A549 (cell line): ENCODE measurements around the gene MAP7D2. TPM values are rescaled to one million over a fixed set of nuclear protein-coding genes. Genes with fewer than 3 reads are reported as not detected.

Source experiments
- ATAC-seq, 2 experiments: fragments of 200-7000 bp in 1 of 2; fragments of >200 bp in 1 of 2; cut with Nextera tagmentation in 1 of 2; cut with Tn5 transposase in 1 of 2; 3 replicates each; pipeline versions ENCODE4 v1.8.0 to v1.9.1; 2018 to 2020; ENCODE audit warnings: mild to moderate bottlenecking in 1 of 2, moderate library complexity in 1 of 2
- CTCF ChIA-PET: fragments of 300-600 bp; sonication (Branson Sonifier 250); formaldehyde crosslinking; extraction: SDS; loops from one replicate; lab custom pipeline; 2021; ENCODE audit warnings: antibody characterized with exemption, inconsistent platforms; lab: Yijun Ruan, JAX
- POLR2A ChIA-PET: fragments of 350-600 bp; formaldehyde crosslinking; extraction: SDS; loops from one replicate; lab custom pipeline; 2021; ENCODE audit warnings: antibody characterized with exemption, inconsistent platforms; lab: Yijun Ruan, JAX
- DNase-seq, 2 experiments: peaks; one replicate each; pipeline versions ENCODE4 v3.0.0 to v3.0.0-alpha.2; 2011 to 2016; ENCODE audit warnings: low read depth in 1 of 2, low spot score in 1 of 2
- FAIRE-seq: peaks from 2 replicates; lab custom pipeline; 2011; peaks lifted over from hg19 to GRCh38; lab: Jason Lieb, UNC
- H3K27ac ChIP-seq, 2 experiments: fragments of >200 bp; sonication (Bioruptor Twin); formaldehyde crosslinking; 3 replicates each; pipeline ENCODE4 v1.5.1; 2016 to 2017
- H3K4me1 ChIP-seq: fragments of >200 bp; sonication (Bioruptor Twin); formaldehyde crosslinking; 3 replicates; pipeline ENCODE4 v1.6.1; 2016
- H3K4me2 ChIP-seq: fragments of >200 bp; sonication (Bioruptor Twin); formaldehyde crosslinking; 3 replicates; pipeline ENCODE4 v1.6.1; 2016
- H3K4me3 ChIP-seq: fragments of >200 bp; sonication (Bioruptor Twin); formaldehyde crosslinking; 3 replicates; pipeline ENCODE4 v1.5.1; 2016
- H3K9me3 ChIP-seq: fragments of >200 bp; sonication (Bioruptor Twin); formaldehyde crosslinking; 3 replicates; pipeline ENCODE4 v1.6.1; 2016
- BHLHE40 ChIP-seq: IDR thresholded peaks from 2 replicates; pipeline ENCODE4 v1.6.1; 2012; ENCODE audit warnings: low read depth, low read length, inconsistent platforms
- CBX8 ChIP-seq: fragments of 200-600 bp; sonication (generic); IDR thresholded peaks from 2 replicates; pipeline ENCODE4 v1.6.1; 2016
- CEBPB ChIP-seq, 2 experiments: fragments of >200 bp in 1 of 2; sonication (Bioruptor Twin) in 1 of 2; formaldehyde crosslinking in 1 of 2; IDR thresholded peaks; 2 replicates each; pipeline ENCODE4 v1.6.1; 2012 to 2016
- CHD2 ChIP-seq: fragments of 150-350 bp; IDR thresholded peaks from 2 replicates; pipeline ENCODE4 v1.6.1; 2014; ENCODE audit warnings: low read length; ENCODE audit not compliant: partially characterized antibody
- EHMT2 ChIP-seq: fragments of 200-600 bp; sonication (generic); IDR thresholded peaks from 2 replicates; pipeline ENCODE4 v1.6.1; 2016; ENCODE audit warnings: antibody characterized with exemption, low read depth, mild to moderate bottlenecking, moderate library complexity
- EP300 ChIP-seq, 2 experiments: fragments of >200 bp; sonication (Bioruptor Twin); formaldehyde crosslinking; IDR thresholded peaks; 2 replicates in 1 of 2; 3 replicates in 1 of 2; pipeline ENCODE4 v1.6.1; 2016 to 2017
- ESRRA ChIP-seq: fragments of 150-350 bp; IDR thresholded peaks from 2 replicates; pipeline ENCODE4 v1.6.1; 2014; ENCODE audit warnings: mild to moderate bottlenecking, low read length, borderline replicate concordance
- FOSB ChIP-seq: fragments of 250-450 bp; sonication (Bioruptor Pico); IDR thresholded peaks from 2 replicates; pipeline ENCODE4 v1.5.0; 2020; ENCODE audit warnings: mild to moderate bottlenecking, moderate library complexity
- FOSL2 ChIP-seq, 2 experiments: fragments of 450-650 bp in 1 of 2; fragments of >200 bp in 1 of 2; sonication (Bioruptor Twin) in 1 of 2; formaldehyde crosslinking; IDR thresholded peaks; 2 replicates each; pipeline versions ENCODE4 v1.5.0 to v1.6.1; 2016 to 2020; ENCODE audit warnings: mild to moderate bottlenecking in 1 of 2, moderate library complexity in 1 of 2
- GATA3 ChIP-seq: IDR thresholded peaks from 2 replicates; pipeline ENCODE4 v1.6.1; 2012; ENCODE audit warnings: borderline replicate concordance
- HDAC2 ChIP-seq: fragments of 200-600 bp; sonication (generic); IDR thresholded peaks from 2 replicates; pipeline ENCODE4 v1.6.1; 2016
- HEYL ChIP-seq: fragments of 250-450 bp; sonication (Bioruptor Pico); IDR thresholded peaks from 2 replicates; pipeline ENCODE4 v1.8.0; 2021; ENCODE audit warnings: mild to moderate bottlenecking, moderate library complexity
- JUNB ChIP-seq: fragments of >200 bp; sonication (Bioruptor Twin); formaldehyde crosslinking; IDR thresholded peaks from 2 replicates; pipeline ENCODE4 v1.6.1; 2016
- KDM5A ChIP-seq: fragments of 200-600 bp; sonication (generic); IDR thresholded peaks from 2 replicates; pipeline ENCODE4 v1.6.1; 2016; ENCODE audit warnings: antibody characterized with exemption, mild to moderate bottlenecking
- MYC ChIP-seq: IDR thresholded peaks from 2 replicates; pipeline ENCODE4 v1.6.1; 2012; ENCODE audit warnings: mild to moderate bottlenecking, inconsistent platforms, low read length, improper control_type of control experiment, borderline replicate concordance
- NFE2L2 ChIP-seq: fragments of 150-350 bp; conservative IDR thresholded peaks from 2 replicates; pipeline ENCODE4 v1.6.1; 2014; ENCODE audit warnings: low read length
- NPAS2 ChIP-seq: fragments of 250-450 bp; sonication (Bioruptor Pico); IDR thresholded peaks from 2 replicates; pipeline ENCODE4 v1.8.0; 2022; ENCODE audit warnings: mild to moderate bottlenecking, moderate library complexity, borderline replicate concordance
- RAD21 ChIP-seq, 2 experiments: fragments of >200 bp in 1 of 2; sonication (Bioruptor Twin) in 1 of 2; formaldehyde crosslinking in 1 of 2; IDR thresholded peaks in 1 of 2; conservative IDR thresholded peaks in 1 of 2; 2 replicates in 1 of 2; 3 replicates in 1 of 2; pipeline ENCODE4 v1.6.1; 2012 to 2018; ENCODE audit warnings: inconsistent platforms in 1 of 2
- RARB ChIP-seq: fragments of 250-450 bp; sonication (Bioruptor Pico); IDR thresholded peaks from 2 replicates; pipeline ENCODE4 v1.8.0; 2021; ENCODE audit warnings: mild to moderate bottlenecking, moderate library complexity
- RCOR1 ChIP-seq: fragments of 150-350 bp; IDR thresholded peaks from 2 replicates; pipeline ENCODE4 v1.6.1; 2014; ENCODE audit warnings: antibody characterized with exemption, low read length, low read depth
- SREBF2 ChIP-seq: fragments of 450-650 bp; IDR thresholded peaks from 2 replicates; pipeline ENCODE4 v1.6.1; 2014; ENCODE audit warnings: mild to moderate bottlenecking, moderate library complexity
- TFCP2L1 ChIP-seq: fragments of 250-450 bp; sonication (Bioruptor Pico); IDR thresholded peaks from 2 replicates; pipeline ENCODE4 v1.5.0; 2021; ENCODE audit warnings: mild to moderate bottlenecking
- ZC3H11A ChIP-seq: fragments of 450-650 bp; IDR thresholded peaks from 2 replicates; pipeline ENCODE4 v1.6.1; 2014; ENCODE audit warnings: antibody characterized with exemption, mild to moderate bottlenecking
- ZNF302 ChIP-seq: fragments of 250-450 bp; sonication (Bioruptor Pico); IDR thresholded peaks from 2 replicates; pipeline ENCODE4 v1.9.0; 2021; ENCODE audit warnings: inconsistent platforms, mild to moderate bottlenecking, moderate library complexity
- WGBS: methylation state at CpG from one replicate; pipeline ENCODE4 v1.1.6; 2017; ENCODE audit errors: missing lambda C conversion rate; 5-methylcytosine and 5-hydroxymethylcytosine counted together
- polyA plus RNA-seq, 4 experiments: library from polyadenylated mRNA; depleted of rRNA in 3 of 4; stranded (reverse); fragments of >200 nt; fragmentation: RNase III in 1 of 4; extraction: RNeasy Plus Mini Kit Qiagen cat#74134 plus additional on column Dnase treatment in 1 of 4; gene quantifications; 2 replicates in 3 of 4; 3 replicates in 1 of 4; pipeline ENCODE4 v1.2.3, GENCODE V29; 2011 to 2017
- TF ChIP-seq, protein P1 (sequence below): fragments of >200 bp; sonication (Bioruptor Twin); formaldehyde crosslinking; IDR thresholded peaks from 3 replicates; pipeline ENCODE4 v1.6.1; 2016
- TF ChIP-seq, protein P2 (sequence below): fragments of >200 bp; sonication (Bioruptor Twin); formaldehyde crosslinking; IDR thresholded peaks from 2 replicates; pipeline ENCODE4 v1.6.1; 2016
- TF ChIP-seq, protein P3 (sequence below): IDR thresholded peaks from 2 replicates; pipeline ENCODE4 v1.6.1; 2012
- TF ChIP-seq, protein P4 (sequence below): fragments of 450-650 bp; IDR thresholded peaks from 2 replicates; pipeline ENCODE4 v1.6.1; 2014; ENCODE audit warnings: antibody characterized with exemption

Gene MAP7D2
- polyA plus RNA-seq, 2 of the 4 experiments (the other 2 are of a cell fraction) = 9.4 to 11.6 TPM

DNA sequence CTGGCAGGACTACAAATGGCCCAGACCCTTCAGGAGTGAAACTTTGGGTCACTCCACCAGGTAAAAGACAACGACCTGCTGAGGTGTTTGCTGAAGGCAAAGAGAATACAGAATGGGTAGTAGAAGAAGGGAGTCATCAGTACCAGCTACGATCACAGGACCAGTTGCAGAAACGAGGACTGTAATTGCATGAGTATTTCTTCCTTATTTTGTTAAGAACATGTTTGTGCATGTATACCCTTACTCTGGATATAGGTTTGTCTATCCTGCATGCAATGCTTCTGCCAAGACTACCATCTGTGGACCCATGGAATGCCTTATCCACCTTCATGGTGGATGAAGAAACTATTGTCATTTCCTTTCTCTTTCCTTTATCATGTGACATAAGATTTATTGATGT is 77.7 kb downstream of the MAP7D2 start:
- no peak overlapping the region for H3K27ac ChIP-seq
- CTCF ChIA-PET = no interaction called here

DNA sequence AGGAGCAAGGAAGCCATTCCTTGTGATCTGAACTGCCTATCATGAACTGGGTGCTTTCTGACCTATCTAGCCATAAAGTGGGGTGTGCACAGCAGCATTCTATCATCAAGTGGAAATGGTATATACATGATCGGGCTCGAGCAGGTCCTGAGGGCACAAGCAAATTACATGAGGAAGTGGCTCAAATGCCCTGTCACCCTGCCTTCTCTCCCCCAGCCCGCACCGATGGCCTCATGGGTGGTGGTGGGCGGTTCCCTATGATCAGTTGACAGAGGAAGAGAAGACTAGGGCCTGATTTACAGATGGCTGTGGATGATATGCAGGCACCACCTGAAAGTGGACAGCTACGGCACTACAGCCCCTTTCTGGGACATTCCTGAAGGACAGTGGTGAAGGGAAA is 79.5 kb downstream of the MAP7D2 start:
- POLR2A ChIA-PET = no interaction called here

More for the DNA sequence above, 77.7 kb downstream of the MAP7D2 start:
- POLR2A ChIA-PET = no interaction called here
- no peak for ATAC-seq
- DNase-seq = no peak
- Histone ChIP-seq H3K4me2 (no peak overlapping the region), H3K4me3 (no peak overlapping the region), H3K9me3 (no peaks in the 10 kb centered on the region), H3K4me1 (no peaks in the 10 kb centered on the region)
- FAIRE-seq = no peak
- TF ChIP-seq RCOR1 (no peak), BHLHE40 (no peak), KDM5A (no peak), FOSB (no peak), RAD21 (conservative IDR thresholded peaks at IDR 0.05 in 1 of 2, IDR thresholded peaks at IDR 0.05 in 1 of 2) (no peak), CHD2 (no peak), HEYL (CRISPR knock-in tag) (no peak), FOSL2 (IDR thresholded peaks at IDR 0.05) (no peak), FOSL2 (CRISPR knock-in tag; IDR thresholded peaks at IDR 0.05) (no peak), CEBPB (IDR thresholded peaks at IDR 0.05) (no peak), TFCP2L1 (no peak), ZC3H11A (no peak), GATA3 (no peak), ESRRA (no peak)
- TF ChIP-seq, protein P1, sequence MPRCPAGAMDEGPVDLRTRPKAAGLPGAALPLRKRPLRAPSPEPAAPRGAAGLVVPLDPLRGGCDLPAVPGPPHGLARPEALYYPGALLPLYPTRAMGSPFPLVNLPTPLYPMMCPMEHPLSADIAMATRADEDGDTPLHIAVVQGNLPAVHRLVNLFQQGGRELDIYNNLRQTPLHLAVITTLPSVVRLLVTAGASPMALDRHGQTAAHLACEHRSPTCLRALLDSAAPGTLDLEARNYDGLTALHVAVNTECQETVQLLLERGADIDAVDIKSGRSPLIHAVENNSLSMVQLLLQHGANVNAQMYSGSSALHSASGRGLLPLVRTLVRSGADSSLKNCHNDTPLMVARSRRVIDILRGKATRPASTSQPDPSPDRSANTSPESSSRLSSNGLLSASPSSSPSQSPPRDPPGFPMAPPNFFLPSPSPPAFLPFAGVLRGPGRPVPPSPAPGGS = no peak
- TF ChIP-seq, protein P2, sequence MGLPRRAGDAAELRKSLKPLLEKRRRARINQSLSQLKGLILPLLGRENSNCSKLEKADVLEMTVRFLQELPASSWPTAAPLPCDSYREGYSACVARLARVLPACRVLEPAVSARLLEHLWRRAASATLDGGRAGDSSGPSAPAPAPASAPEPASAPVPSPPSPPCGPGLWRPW = no peak
- 57% methylated on average over 3 of the region's 3 CpGs for WGBS

DNA sequence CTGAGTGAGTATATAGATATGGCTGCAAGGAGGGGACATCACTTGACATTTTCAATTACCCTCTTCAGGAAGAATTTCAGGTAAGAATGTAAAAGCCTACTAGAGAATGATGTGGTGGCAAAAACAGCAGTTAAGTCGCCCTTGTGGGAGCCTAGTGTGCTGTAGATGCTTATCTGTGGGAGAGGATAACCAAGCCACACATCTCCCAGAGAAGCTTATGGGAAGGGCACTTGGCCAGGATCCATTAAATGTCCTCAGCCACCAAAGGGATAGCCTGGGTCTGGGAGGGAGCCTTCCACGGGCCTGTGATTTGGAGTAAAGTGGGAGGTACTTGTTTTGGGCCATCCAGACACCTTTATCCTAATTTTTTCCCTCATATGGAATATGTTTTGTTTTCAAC is 84.5 kb downstream of the MAP7D2 start:
- no peak for TF ChIP-seq EP300 (IDR thresholded peaks at IDR 0.05)
- POLR2A ChIA-PET = no interaction called here
- DNase-seq = no peak
- FAIRE-seq = no peak
- H3K4me3 ChIP-seq = no peak overlapping the region
- peaks cover 14% of the 10 kb centered on the region; the same call in 2 of the 3 replicates for H3K4me1 ChIP-seq
- CTCF ChIA-PET = interaction anchor here (1.5 kb wide), 1 partner anchor 35 kb away, joined by 8 read pairs; no protein-coding TSS in a partner anchor
- ATAC-seq = no peak
- H3K27ac ChIP-seq = no peak overlapping the region
- WGBS = 64% methylated on average over 2 of the region's 2 CpGs
- H3K4me2 ChIP-seq = no peak overlapping the region
- H3K9me3 ChIP-seq = no peaks in the 10 kb centered on the region

More for the DNA sequence above, 79.5 kb downstream of the MAP7D2 start:
- DNase-seq = no peak
- H3K9me3 ChIP-seq = no peaks in the 10 kb centered on the region
- FAIRE-seq = no peak
- H3K4me1 ChIP-seq = no peaks in the 10 kb centered on the region
- CTCF ChIA-PET = no interaction called here
- no peak for ATAC-seq
- no peak overlapping the region for H3K27ac ChIP-seq
- 95% methylated on average over 6 of the region's 6 CpGs for WGBS
- no peak overlapping the region for H3K4me3 ChIP-seq
- TF ChIP-seq SREBF2 (no peak), ZNF302 (CRISPR knock-in tag) (no peak), JUNB (no peak), CBX8 (no peak), EHMT2 (no peak)
- H3K4me2 ChIP-seq = no peak overlapping the region

DNA sequence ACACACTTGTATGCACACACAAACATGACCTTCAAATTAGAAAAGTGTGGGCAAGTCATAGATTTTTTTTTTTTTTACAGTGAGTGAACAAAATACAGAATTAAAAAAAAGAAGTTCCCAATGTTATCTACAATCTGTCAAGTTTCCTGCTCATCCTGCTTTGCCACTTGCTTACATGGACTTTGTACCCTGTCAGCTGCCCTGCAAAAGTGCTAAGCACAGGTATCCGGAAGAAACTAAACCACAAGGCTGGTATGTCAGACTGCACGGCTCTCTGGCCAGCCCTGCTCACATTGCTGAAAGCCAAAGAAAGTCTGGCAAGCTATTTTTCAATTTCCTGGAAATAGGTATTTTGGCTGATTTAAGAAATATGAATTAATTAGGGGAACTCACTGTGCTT is 87.0 kb downstream of the MAP7D2 start:
- FAIRE-seq (peak; percentile 54), ATAC-seq (peak in 1 of 2 experiments; percentile 68; a peak in 2 of 6 replicates), DNase-seq (peak in 1 of 2 experiments; percentile 22)
- peak overlapping the region; percentile 18 for H3K4me2 ChIP-seq
- ChIA-PET POLR2A (no interaction called here), CTCF (interaction anchor here (0.9 to 1.0 kb wide), 2 partner anchors 18 to 24 kb away, joined by 3 read pairs; no protein-coding TSS in a partner anchor)
- peak overlapping the region in 1 of 2 experiments; percentile 47; a peak in 1 of 6 replicates for H3K27ac ChIP-seq
- WGBS = 5% methylated on average over 2 of the region's 2 CpGs
- H3K4me3 ChIP-seq = no peak overlapping the region
- peaks cover 22% of the 10 kb centered on the region; the same call in 2 of the 3 replicates for H3K4me1 ChIP-seq
- no peaks in the 10 kb centered on the region for H3K9me3 ChIP-seq
- TF ChIP-seq MYC (no peak), NFE2L2 (no peak), NPAS2 (CRISPR knock-in tag) (no peak), HEYL (CRISPR knock-in tag) (no peak), SREBF2 (no peak), HDAC2 (no peak), ZC3H11A (no peak), RARB (CRISPR knock-in tag) (no peak)
- TF ChIP-seq, protein P1 = no peak
- TF ChIP-seq, protein P3, sequence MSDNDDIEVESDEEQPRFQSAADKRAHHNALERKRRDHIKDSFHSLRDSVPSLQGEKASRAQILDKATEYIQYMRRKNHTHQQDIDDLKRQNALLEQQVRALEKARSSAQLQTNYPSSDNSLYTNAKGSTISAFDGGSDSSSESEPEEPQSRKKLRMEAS = no peak
- TF ChIP-seq, protein P4, sequence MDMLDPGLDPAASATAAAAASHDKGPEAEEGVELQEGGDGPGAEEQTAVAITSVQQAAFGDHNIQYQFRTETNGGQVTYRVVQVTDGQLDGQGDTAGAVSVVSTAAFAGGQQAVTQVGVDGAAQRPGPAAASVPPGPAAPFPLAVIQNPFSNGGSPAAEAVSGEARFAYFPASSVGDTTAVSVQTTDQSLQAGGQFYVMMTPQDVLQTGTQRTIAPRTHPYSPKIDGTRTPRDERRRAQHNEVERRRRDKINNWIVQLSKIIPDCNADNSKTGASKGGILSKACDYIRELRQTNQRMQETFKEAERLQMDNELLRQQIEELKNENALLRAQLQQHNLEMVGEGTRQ = no peak
